ENCODE results near the gene RNF39.

Gene RNF39

DNA sequence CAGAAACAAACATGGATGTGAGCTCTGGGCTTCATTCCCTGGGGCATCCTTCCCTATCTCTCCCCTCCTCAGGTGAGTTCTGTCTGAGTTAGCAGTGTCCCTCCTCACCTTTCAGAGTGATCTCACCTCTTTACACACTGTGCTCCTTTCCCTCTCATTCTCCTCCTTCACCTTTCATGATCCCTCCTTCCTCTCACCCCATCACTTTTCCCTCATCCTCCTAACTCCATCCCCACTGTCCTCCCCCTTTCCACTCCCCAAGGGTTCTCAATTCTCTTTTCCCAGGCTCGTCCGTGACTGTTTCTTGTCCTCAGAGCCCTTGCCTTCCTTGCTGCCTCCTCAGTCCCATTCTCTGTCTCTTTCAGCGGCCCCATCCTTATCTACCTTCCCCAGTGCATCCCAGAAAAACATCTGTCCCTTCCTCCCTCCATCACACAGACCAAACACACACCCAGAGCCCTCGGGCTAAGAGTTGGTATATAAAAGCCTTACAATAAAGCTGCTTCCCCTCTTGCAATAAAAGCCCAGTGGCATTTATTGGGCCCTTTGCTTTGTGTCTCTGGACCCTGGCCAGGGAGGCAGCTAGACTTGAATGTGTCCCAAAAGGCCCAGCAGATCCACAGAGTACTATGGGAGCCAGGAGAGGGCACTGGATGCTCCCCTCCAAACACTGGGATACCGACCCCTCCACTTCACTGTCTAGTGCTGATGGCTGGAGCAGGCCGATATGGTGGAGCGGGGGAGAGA is 1.9 kb downstream of the RNF39 start:
- no peak overlapping the region for H3K4ac ChIP-seq (ENCODE audit: low read depth in 1 of 2, low read length in 2 of 2)
- H3K27ac ChIP-seq (ENCODE audit: low read length, poor library complexity, severe bottlenecking), result no peak overlapping the region
- H2AFZ ChIP-seq (ENCODE audit: low read depth, low read length), result no peak overlapping the region
- H3K14ac ChIP-seq (ENCODE audit: low read length in 2 of 2), result no peak overlapping the region
- peaks cover 13 to 17% of the 10 kb centered on the region in 2 experiments for H3K36me3 ChIP-seq (ENCODE audit: control insufficient read depth in 1 of 2, insufficient read depth in 2 of 2, low read depth in 1 of 2, low read length in 2 of 2)
- H2AK5ac ChIP-seq (ENCODE audit: low read length, severe bottlenecking), result no peak overlapping the region
- no peak overlapping the region for H3K23ac ChIP-seq (ENCODE audit: low read length in 2 of 2)
- no peaks in the 10 kb centered on the region for H3K9me3 ChIP-seq (ENCODE audit: control insufficient read depth, low read length)
- no peak for DNase-seq
- peaks cover 72 to 85% of the 10 kb centered on the region in 2 experiments for H3K27me3 ChIP-seq (ENCODE audit: control insufficient read depth in 1 of 2, insufficient read depth in 1 of 2, low read length in 2 of 2)
- no peak overlapping the region for H3K4me2 ChIP-seq (ENCODE audit: low read length, poor library complexity, severe bottlenecking)
- H2BK15ac ChIP-seq (ENCODE audit: low read depth, poor library complexity, severe bottlenecking), result no peak overlapping the region
- no peak overlapping the region for H3K9ac ChIP-seq (ENCODE audit: low read length)
- H3K4me1 ChIP-seq (ENCODE audit: control insufficient read depth, insufficient read depth, low read depth, low read length), result peaks cover 29% of the 10 kb centered on the region
- no peak overlapping the region for H2BK12ac ChIP-seq (ENCODE audit: low read length in 2 of 2)
- 49% methylated on average over 5 of the region's 7 CpGs for WGBS
- no peak overlapping the region for H4K8ac ChIP-seq (ENCODE audit: low read length)
- no peak overlapping the region for H3K4me3 ChIP-seq (ENCODE audit: insufficient read depth in 1 of 2, low read depth in 1 of 2, low read length in 2 of 2)
- H3K79me1 ChIP-seq (replicated peaks; ENCODE audit: low read length, poor library complexity, severe bottlenecking), result peaks cover 7% of the 10 kb centered on the region
- H4K91ac ChIP-seq (ENCODE audit: low read length), result no peak overlapping the region
- H2BK5ac ChIP-seq (ENCODE audit: low read depth, low read length, poor library complexity, severe bottlenecking), result no peak overlapping the region
- no peak overlapping the region for H3K18ac ChIP-seq (ENCODE audit: low read depth in 1 of 2, low read length in 2 of 2)
- H2BK120ac ChIP-seq (ENCODE audit: low read depth, low read length), result no peak overlapping the region

GRCh38 chr6:30071858-30072257 is 3.7 kb downstream of the RNF39 start:
- H3K36me3 ChIP-seq (ENCODE audit: control insufficient read depth in 1 of 2, insufficient read depth in 2 of 2, low read depth in 1 of 2, low read length in 2 of 2), result peaks cover 13 to 17% of the 10 kb centered on the region in 2 experiments
- H2BK15ac ChIP-seq (ENCODE audit: low read depth, poor library complexity, severe bottlenecking), result no peak overlapping the region
- no peak overlapping the region for H3K14ac ChIP-seq (ENCODE audit: low read length in 2 of 2)
- H3K79me1 ChIP-seq (replicated peaks; ENCODE audit: low read length, poor library complexity, severe bottlenecking), result peaks cover 11% of the 10 kb centered on the region
- 37% methylated on average over 3 of the region's 3 CpGs for WGBS
- H2AFZ ChIP-seq (ENCODE audit: low read depth, low read length), result no peak overlapping the region
- H4K8ac ChIP-seq (ENCODE audit: low read length), result peak overlapping the region; percentile 59
- peak overlapping the region in 1 of 2 experiments; percentile 62 for H3K4me3 ChIP-seq (ENCODE audit: insufficient read depth in 1 of 2, low read depth in 1 of 2, low read length in 2 of 2)
- H3K23ac ChIP-seq (ENCODE audit: low read length in 2 of 2), result no peak overlapping the region
- no peak for DNase-seq
- no peak overlapping the region for H2BK120ac ChIP-seq (ENCODE audit: low read depth, low read length)
- no peak overlapping the region for H3K9ac ChIP-seq (ENCODE audit: low read length)
- no peak overlapping the region for H2AK5ac ChIP-seq (ENCODE audit: low read length, severe bottlenecking)
- H3K27ac ChIP-seq (ENCODE audit: low read length, poor library complexity, severe bottlenecking), result no peak overlapping the region
- H3K27me3 ChIP-seq (ENCODE audit: control insufficient read depth in 1 of 2, insufficient read depth in 1 of 2, low read length in 2 of 2), result peaks cover 54 to 67% of the 10 kb centered on the region in 2 experiments
- no peak overlapping the region for H3K18ac ChIP-seq (ENCODE audit: low read depth in 1 of 2, low read length in 2 of 2)
- H2BK12ac ChIP-seq (ENCODE audit: low read length in 2 of 2), result no peak overlapping the region
- H3K4me2 ChIP-seq (ENCODE audit: low read length, poor library complexity, severe bottlenecking), result no peak overlapping the region
- no peaks in the 10 kb centered on the region for H3K9me3 ChIP-seq (ENCODE audit: control insufficient read depth, low read length)
- no peak overlapping the region for H3K4ac ChIP-seq (ENCODE audit: low read depth in 1 of 2, low read length in 2 of 2)
- H2BK5ac ChIP-seq (ENCODE audit: low read depth, low read length, poor library complexity, severe bottlenecking), result no peak overlapping the region
- peaks cover 29% of the 10 kb centered on the region for H3K4me1 ChIP-seq (ENCODE audit: control insufficient read depth, insufficient read depth, low read depth, low read length)
- no peak overlapping the region for H4K91ac ChIP-seq (ENCODE audit: low read length)

GRCh38 chr6:30071081-30071818 is 4.3 kb downstream of the RNF39 start:
- Histone ChIP-seq H3K4ac (ENCODE audit: low read depth in 1 of 2, low read length in 2 of 2) (no peak overlapping the region), H3K79me1 (replicated peaks; ENCODE audit: low read length, poor library complexity, severe bottlenecking) (peaks cover 11% of the 10 kb centered on the region), H3K4me3 (ENCODE audit: insufficient read depth in 1 of 2, low read depth in 1 of 2, low read length in 2 of 2) (peak overlapping the region; percentile 14 to 62), H3K14ac (ENCODE audit: low read length in 2 of 2) (peak overlapping the region in 1 of 2 experiments; percentile 7), H3K9ac (ENCODE audit: low read length) (no peak overlapping the region), H3K27ac (ENCODE audit: low read length, poor library complexity, severe bottlenecking) (no peak overlapping the region), H2BK15ac (ENCODE audit: low read depth, poor library complexity, severe bottlenecking) (no peak overlapping the region), H2BK120ac (ENCODE audit: low read depth, low read length) (no peak overlapping the region), H4K8ac (ENCODE audit: low read length) (peak overlapping the region; percentile 55), H2AK5ac (ENCODE audit: low read length, severe bottlenecking) (no peak overlapping the region), H4K91ac (ENCODE audit: low read length) (no peak overlapping the region), H3K23ac (ENCODE audit: low read length in 2 of 2) (no peak overlapping the region), H3K27me3 (ENCODE audit: control insufficient read depth in 1 of 2, insufficient read depth in 1 of 2, low read length in 2 of 2) (peaks cover 48 to 61% of the 10 kb centered on the region in 2 experiments), H3K36me3 (ENCODE audit: control insufficient read depth in 1 of 2, insufficient read depth in 2 of 2, low read depth in 1 of 2, low read length in 2 of 2) (peaks cover 13 to 17% of the 10 kb centered on the region in 2 experiments), H2BK5ac (ENCODE audit: low read depth, low read length, poor library complexity, severe bottlenecking) (no peak overlapping the region), H2AFZ (ENCODE audit: low read depth, low read length) (peak overlapping the region; percentile 10), H2BK12ac (ENCODE audit: low read length in 2 of 2) (peak overlapping the region in 1 of 2 experiments; percentile 19), H3K4me2 (ENCODE audit: low read length, poor library complexity, severe bottlenecking) (peak overlapping the region; percentile 44), H3K9me3 (ENCODE audit: control insufficient read depth, low read length) (no peaks in the 10 kb centered on the region), H3K4me1 (ENCODE audit: control insufficient read depth, insufficient read depth, low read depth, low read length) (peaks cover 29% of the 10 kb centered on the region), H3K18ac (ENCODE audit: low read depth in 1 of 2, low read length in 2 of 2) (peak overlapping the region in 1 of 2 experiments; percentile 35)
- WGBS, result 6% methylated on average over 62 of the region's 68 CpGs
- DNase-seq, result peak; percentile 55
